ENCODE results near the gene NUDT10.
"Not testable (repeated sequence)": the region's sequence is repeated elsewhere in the genome, so short reads cannot be mapped to it uniquely, and the experiment has no call there.

NUDT10 gene

DNA sequence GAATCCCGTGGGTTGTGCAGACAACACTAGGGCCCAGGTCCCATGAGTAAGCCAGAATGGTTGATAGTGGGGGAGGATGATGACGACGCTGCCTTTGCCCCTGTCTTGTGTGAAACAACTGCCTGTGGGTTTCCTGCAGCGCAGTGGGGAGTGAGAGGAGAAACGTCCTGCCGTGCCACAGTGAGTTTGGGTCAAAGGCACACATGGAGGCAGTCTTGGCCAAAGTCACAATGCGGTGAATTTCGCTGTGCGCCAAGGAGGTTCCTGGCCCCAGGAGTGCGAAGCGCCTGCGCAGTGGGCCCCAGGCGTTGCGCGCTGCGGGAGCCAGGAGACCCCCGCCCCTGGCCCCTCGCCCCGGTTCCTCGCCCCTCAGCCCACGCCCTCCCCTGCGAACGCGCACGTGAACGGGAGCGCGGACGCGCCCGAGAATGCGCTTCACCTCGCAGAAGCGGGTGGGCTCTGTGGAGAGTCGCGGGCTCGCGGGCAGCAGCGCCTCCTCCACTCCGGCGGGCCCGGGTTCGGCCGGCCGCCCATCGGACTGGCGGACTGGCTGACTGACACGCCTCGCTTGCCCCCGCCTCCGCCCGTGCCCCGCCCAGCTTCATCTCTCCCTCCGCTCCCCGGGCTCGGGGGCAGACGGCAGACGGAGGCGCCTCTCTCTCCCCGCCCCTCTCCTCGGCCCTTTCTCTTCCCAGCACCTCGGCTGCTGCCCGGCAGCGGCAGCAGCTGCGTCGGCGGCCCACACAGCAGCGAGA lies at the start of gene NUDT10:
Gene NUDT10 (plus strand): TSS at position 635 of the 755 bp plus-strand sequence. CDS start 144 bp downstream, outside the sequence.
- no peak for DNase-seq (ENCODE audit: low spot score)
- TF ChIP-seq, protein P1, sequence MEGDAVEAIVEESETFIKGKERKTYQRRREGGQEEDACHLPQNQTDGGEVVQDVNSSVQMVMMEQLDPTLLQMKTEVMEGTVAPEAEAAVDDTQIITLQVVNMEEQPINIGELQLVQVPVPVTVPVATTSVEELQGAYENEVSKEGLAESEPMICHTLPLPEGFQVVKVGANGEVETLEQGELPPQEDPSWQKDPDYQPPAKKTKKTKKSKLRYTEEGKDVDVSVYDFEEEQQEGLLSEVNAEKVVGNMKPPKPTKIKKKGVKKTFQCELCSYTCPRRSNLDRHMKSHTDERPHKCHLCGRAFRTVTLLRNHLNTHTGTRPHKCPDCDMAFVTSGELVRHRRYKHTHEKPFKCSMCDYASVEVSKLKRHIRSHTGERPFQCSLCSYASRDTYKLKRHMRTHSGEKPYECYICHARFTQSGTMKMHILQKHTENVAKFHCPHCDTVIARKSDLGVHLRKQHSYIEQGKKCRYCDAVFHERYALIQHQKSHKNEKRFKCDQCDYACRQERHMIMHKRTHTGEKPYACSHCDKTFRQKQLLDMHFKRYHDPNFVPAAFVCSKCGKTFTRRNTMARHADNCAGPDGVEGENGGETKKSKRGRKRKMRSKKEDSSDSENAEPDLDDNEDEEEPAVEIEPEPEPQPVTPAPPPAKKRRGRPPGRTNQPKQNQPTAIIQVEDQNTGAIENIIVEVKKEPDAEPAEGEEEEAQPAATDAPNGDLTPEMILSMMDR (IDR thresholded peaks at IDR 0.05; ENCODE audit: extremely low read depth, missing control alignments) = no peak

DNA sequence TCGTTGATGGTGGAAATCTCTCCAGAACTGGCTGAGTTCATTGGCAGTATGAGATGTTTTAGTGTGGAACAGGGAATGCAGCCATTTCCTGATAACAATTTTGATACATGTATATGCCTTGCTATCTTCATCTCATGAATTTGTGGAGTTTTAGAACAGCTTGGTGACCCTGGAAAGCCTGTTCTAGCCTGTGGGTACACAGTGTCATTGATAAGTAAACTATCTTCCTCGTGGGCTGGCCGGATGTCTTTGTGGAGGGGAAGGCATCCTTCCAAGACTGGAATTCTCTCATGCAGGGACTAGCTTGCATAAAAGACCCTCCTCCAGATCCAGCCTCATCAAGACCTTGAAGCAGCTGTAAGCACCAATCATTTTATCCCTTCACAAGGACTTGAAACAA lies 40.2 kb upstream of the NUDT10 start:
- TF ChIP-seq, protein P1 (IDR thresholded peaks at IDR 0.05; ENCODE audit: extremely low read depth, missing control alignments) = no peak
- DNase-seq (ENCODE audit: low spot score) = no peak

DNA sequence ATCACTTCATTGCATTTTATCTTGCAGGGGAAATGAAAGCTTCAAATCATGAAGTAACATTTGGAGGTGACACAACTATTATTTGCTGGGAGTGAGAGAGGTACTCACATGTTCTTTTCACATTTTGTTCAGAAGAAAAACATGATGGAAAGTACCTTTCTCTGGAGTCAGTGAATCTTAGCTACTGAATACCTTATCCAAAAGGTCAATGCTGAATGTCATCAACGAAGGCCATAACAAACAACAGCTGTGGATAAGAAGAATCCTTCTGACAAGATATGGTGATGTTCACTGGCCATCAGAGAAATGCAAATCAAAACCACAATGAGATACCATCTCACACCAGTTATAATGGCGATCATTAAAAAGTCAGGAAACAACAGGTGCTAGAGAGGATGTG lies 36.5 kb upstream of the NUDT10 start:
- DNase-seq (ENCODE audit: low spot score) = no peak
- TF ChIP-seq, protein P1 (IDR thresholded peaks at IDR 0.05; ENCODE audit: extremely low read depth, missing control alignments) = no peak

DNA sequence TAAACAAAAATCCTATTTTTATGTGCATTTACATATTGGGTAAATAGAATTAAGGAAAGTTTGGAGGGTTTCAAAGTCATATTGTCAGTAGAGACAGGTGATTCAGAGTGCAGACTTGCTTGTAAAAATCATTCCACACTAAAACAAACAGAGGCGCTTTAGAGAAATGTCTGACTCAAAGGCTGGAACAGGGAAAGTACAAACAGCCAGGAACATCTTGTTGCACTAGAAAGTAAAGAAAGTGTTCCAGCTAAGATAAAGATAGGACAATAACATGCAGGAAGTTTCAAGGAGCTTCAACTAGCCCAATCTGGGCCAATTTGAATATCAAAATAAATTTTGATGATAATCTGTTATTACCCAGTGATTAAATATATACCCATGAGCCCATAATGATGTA lies 16.4 kb upstream of the NUDT10 start:
- TF ChIP-seq, protein P1 (IDR thresholded peaks at IDR 0.05; ENCODE audit: extremely low read depth, missing control alignments) = no peak
- no peak for DNase-seq (ENCODE audit: low spot score)

DNA sequence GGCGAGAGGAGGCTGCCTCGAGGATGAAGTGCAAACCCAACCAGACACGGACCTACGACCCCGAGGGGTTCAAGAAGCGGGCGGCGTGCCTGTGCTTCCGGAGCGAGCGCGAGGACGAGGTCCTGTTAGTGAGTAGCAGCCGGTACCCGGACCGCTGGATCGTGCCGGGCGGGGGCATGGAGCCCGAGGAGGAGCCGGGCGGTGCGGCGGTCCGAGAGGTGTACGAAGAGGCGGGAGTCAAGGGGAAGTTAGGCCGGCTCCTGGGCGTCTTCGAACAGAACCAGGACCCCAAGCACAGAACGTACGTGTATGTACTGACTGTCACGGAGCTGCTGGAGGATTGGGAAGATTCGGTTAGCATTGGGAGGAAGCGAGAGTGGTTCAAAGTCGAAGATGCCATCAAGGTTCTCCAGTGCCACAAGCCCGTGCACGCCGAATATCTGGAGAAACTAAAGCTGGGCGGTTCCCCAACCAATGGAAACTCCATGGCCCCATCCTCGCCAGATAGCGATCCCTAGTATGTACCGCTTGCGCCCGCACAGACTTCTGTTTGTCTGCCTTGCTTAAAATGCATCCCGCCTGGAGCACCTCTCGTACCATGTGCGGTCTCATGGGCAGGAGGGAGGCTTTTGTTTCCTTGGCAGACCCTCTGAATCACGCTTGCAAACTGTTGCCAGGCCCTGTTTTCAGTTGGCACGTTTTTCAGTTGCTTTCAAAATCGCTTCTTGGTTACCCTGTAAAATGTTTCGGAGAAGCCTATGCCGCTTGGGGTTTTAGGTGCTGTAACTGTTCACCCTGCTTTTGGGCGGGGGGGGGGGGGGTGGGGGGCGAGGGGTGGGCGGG lies 542 bp downstream of the NUDT10 start:
- not testable (repeated sequence) for DNase-seq (ENCODE audit: low spot score)

DNA sequence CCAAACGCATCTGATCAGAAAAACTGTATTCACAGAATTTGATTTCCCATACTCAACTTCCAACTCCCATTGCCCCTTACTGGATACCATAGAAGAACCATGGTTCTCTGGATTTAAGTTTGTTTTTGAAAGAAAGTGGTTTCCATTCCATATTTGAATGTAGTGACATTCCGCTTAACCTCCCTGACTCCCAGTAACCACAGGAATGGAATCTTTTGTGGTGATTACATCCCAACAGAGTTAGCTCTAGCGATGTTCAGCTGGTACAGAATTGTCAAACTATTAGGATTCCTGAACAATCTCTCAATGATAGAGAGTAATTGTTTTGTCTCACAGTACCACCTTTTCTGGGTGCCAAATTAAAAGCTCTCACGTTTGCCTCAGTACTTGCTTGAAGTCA lies 1.7 kb downstream of the NUDT10 start:
- DNase-seq (ENCODE audit: low spot score) = no peak
- TF ChIP-seq, protein P1 (IDR thresholded peaks at IDR 0.05; ENCODE audit: extremely low read depth, missing control alignments) = no peak

DNA sequence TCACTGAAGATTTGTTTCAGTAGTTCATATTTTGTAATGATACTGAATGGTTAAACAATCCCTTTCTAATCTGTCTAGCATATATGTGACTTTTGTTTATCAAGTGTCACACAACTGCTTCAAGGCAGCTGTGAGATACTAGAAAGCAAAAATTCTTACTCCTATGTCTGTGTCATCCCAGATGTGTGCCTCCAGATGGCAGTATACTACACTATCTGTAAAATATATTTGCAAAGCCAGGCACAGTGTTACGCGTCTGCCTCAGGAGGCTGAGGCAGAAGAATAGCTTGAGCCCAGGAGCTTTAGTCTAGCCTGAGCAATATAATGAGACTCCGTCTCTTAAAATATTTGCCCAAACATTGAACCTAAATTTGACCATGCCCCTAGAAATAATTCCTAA lies 4.0 kb downstream of the NUDT10 start:
- peak; percentile 37 for DNase-seq (ENCODE audit: low spot score)
- TF ChIP-seq, protein P1 (IDR thresholded peaks at IDR 0.05; ENCODE audit: extremely low read depth, missing control alignments) = no peak

Measured in GM20000 (cell line).